T-helper 2 cell (primary cell): ENCODE measurements around the gene STAM.
"Not testable (repeated sequence)": the region's sequence is repeated elsewhere in the genome, so short reads cannot be mapped to it uniquely, and the experiment has no call there.

ENCODE experiments used
- DNase-seq, 5 experiments: peaks; one replicate each; pipeline versions ENCODE4 v3.0.0 to v3.0.0-alpha.2; 2012 to 2022

Gene STAM

GRCh38 chr10:17676919-17677318, 33.0 kb downstream of the STAM start:
- DNase-seq: no peak

- no peak for DNase-seq
Measured at GRCh38 chr10:17682236-17682946, 38.4 kb downstream of the STAM start.

- no peak for DNase-seq
Measured at GRCh38 chr10:17683541-17683940, 39.6 kb downstream of the STAM start.

- DNase-seq: peak in 1 of 5 experiments; percentile 71
Measured at GRCh38 chr10:17684537-17684936, 40.6 kb downstream of the STAM start.

GRCh38 chr10:17685233-17685840, 41.4 kb downstream of the STAM start:
- DNase-seq: peak in 2 of 5 experiments; percentile 34 to 55

GRCh38 chr10:17687117-17687831, 43.3 kb downstream of the STAM start:
- DNase-seq: no peak

- no peak for DNase-seq
Measured at GRCh38 chr10:17689137-17689536, 45.2 kb downstream of the STAM start.

- no peak for DNase-seq
Measured at GRCh38 chr10:17693009-17693408, 49.1 kb downstream of the STAM start.

GRCh38 chr10:17698696-17699095, 54.7 kb downstream of the STAM start:
- no peak for DNase-seq

- DNase-seq: no peak
Measured at GRCh38 chr10:17701301-17701700, 57.4 kb downstream of the STAM start.

- DNase-seq: no peak
Measured at GRCh38 chr10:17703706-17704105, 59.8 kb downstream of the STAM start.

- no peak for DNase-seq
Measured at GRCh38 chr10:17708821-17709220, 64.9 kb downstream of the STAM start.

GRCh38 chr10:17709492-17709891, 65.5 kb downstream of the STAM start:
- DNase-seq: no peak

- DNase-seq: no peak
Measured at GRCh38 chr10:17710181-17710580, 66.2 kb downstream of the STAM start.

- DNase-seq: no peak
Measured at GRCh38 chr10:17712053-17712452, 68.1 kb downstream of the STAM start.

GRCh38 chr10:17712717-17713471, 68.9 kb downstream of the STAM start:
- no peak for DNase-seq

GRCh38 chr10:17713758-17714157, 69.8 kb downstream of the STAM start:
- no peak for DNase-seq

- DNase-seq: peak in 1 of 5 experiments; percentile 35
Measured at GRCh38 chr10:17716161-17716560, 72.2 kb downstream of the STAM start.

- DNase-seq: not testable (repeated sequence)
Measured at GRCh38 chr10:17722317-17723014, 78.5 kb downstream of the STAM start.

- no peak for DNase-seq
Measured at GRCh38 chr10:17725703-17726102, 81.8 kb downstream of the STAM start.

- no peak for DNase-seq
Measured at GRCh38 chr10:17729630-17730029, 85.7 kb downstream of the STAM start.

GRCh38 chr10:17730667-17731066, 86.7 kb downstream of the STAM start:
- DNase-seq: no peak
